Measurements from ENCODE around the gene SLC30A4.

The SLC30A4 gene

DNA sequence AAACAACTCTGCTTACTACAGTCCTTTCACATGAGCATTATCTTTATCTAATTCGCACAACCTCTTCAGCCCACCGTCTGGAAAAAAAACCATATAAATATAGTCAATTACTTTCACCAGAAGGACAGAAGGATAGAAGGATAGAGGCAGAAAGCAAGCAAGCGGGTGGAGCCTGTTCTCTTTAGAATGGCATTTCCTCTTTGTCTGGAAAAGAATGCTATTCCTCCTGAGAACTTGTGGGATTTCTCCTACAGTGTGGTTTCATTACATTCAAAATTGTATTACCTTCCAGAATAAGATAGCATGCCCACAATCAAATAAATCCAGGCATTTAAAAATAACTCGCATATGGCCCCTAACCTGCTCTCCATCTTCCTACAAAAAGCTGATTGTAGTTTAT, 23.1 kb downstream of the SLC30A4 start:
- DNase-seq: no peak

DNA sequence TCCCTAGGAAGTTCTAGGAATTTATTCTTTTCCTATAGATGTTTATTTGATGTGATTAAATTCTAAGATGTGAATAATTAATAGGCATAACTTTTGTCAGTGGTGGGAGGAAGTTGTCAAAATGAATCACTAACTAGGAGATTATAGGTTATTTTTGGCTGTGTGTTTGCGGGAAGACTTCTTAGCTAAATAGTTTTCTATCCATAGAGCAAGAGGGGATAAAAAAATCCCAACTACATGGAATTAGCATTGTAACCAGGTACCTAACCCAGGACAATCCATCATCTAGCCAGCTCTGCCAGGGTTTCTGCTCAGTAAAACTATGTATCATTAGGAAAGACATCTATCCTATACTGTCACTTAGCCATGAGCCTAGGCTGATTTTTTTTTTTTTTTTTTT, 23.9 kb downstream of the SLC30A4 start:
- DNase-seq: no peak

GRCh38 chr15:45497261-45497660, 25.3 kb downstream of the SLC30A4 start:
- DNase-seq: no peak

GRCh38 chr15:45496658-45497057, 25.9 kb downstream of the SLC30A4 start:
- no peak for DNase-seq

- no peak for DNase-seq
Observed at GRCh38 chr15:45495588-45495987, 27.0 kb downstream of the SLC30A4 start.

- DNase-seq: no peak
Observed at GRCh38 chr15:45489690-45490238, 32.8 kb downstream of the SLC30A4 start.

DNA sequence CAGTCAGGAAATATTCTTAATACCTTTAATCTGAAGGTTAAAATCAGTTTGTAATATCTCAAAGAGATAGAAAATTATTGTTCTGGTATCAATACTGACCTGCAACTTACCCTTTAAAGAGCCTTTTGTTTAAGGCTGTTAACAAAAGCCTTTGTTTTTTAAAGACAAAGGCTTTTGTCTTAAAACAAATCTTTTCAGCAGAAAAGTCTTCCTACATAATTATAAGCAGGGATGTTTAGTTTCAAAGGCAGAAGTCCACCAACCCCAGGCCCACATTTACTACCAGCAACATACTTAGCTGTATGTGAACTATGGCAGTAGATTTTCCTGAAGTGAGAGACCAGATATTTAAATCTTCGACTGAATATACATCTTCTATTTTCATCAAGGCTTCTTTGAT, 36.2 kb downstream of the SLC30A4 start:
- no peak for DNase-seq

GRCh38 chr15:45481135-45481534, 41.4 kb downstream of the SLC30A4 start:
- no peak for DNase-seq

DNA sequence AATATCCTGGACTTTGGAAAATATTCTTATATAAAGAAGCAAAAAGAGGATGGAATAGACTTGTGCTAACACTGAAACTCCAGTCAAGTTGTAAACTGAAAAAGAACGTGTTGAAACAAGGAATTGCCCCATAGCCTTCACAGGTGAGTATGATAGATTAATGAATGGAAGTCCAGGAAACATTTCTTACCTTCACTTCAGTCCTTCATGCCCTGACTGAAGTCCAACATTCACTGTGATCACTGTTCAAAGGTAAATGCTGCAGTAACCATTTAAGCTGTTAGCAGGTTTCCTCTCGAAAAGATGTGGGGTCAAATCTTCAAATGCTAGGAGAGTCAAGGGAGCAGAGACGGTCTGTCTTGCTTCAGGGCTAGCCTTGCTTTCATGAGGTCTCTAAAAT, 46.1 kb downstream of the SLC30A4 start:
- no peak for DNase-seq

DNA sequence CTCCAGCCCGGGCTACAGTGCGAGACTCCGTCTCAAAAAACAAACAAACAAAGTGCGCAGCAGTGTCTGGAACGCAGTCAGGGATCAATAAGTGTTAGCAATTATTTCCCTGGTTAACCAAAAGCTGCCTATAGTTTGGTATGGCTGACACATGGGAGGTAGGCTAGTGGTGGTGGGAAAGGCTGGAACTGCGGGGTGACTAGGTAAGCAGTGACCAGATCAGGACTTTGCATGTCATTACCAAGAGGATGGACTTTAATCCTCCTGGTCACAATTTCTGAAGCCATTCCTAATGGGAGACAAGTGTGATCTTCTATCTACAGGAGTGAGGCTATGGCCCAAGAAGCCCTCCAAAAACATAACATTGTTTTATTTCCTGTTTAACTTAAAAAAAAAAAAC, 47.8 kb downstream of the SLC30A4 start:
- no peak for DNase-seq

GRCh38 chr15:45473068-45473467, 49.5 kb downstream of the SLC30A4 start:
- no peak for DNase-seq

DNA sequence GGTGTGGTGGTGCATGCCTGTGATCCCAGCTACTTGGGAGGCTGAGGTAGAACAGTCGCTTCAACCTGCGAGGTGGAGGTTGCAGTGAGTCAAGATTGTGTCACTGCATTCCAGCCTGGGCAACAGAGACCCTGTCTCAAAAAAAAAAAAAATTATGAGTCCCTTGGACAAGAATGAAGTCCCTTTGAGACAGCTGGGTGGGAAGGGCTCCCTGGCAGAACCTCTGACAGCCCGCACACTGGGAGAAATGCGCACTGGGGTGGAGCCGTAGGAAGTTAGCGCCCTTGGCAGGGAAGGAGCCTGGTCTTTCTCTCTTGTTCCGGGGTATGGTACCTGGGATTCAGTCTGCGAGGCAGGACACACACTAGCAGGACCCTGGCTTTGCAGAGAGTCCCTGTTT, 51.4 kb downstream of the SLC30A4 start:
- no peak for DNase-seq

DNA sequence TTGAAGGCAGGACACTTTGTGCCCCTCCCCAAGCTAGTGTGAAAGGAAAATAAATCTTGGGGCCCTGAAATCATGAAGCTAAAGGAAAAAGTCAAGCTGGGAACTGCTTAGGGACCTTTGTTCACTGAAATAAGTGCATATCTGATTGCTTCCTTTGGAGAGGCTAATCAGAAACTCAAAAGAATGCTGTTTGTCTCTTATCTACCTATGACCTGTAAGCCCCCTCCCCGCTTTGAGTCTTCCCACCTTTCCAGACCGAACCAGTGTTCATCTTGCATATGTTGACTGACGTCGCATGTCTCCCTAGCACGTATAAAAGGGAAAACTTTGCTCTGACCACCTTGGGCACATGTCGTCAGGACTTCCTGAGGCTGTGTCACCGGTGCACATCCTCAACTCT, 53.1 kb downstream of the SLC30A4 start:
- no peak for DNase-seq

GRCh38 chr15:45469027-45469426, 53.5 kb downstream of the SLC30A4 start:
- no peak for DNase-seq

GRCh38 chr15:45468294-45468693, 54.3 kb downstream of the SLC30A4 start:
- DNase-seq: no peak

- no peak for DNase-seq
Observed at GRCh38 chr15:45458746-45459403, 63.7 kb downstream of the SLC30A4 start.

GRCh38 chr15:45457641-45458539, 64.7 kb downstream of the SLC30A4 start:
- DNase-seq: no peak

DNA sequence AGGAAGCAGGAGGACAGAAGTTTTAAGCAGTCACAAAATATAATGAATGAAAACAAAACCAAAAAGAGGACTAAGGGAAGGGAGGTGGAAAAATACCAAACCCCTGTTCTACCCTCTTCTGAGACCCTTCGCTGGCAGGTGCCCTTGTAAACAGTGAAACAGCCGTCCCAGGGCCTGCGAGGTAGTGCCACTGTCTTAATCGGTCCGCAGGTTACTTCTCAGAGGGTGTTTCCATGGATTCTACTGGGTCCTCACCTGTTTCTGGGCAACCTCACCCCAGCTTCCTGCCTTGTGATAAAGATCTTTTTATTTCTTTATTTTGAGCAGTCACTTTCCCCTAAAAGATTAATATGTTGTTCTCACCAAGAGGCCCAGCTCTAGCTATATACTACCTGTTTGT, 65.3 kb downstream of the SLC30A4 start:
- DNase-seq: no peak

DNA sequence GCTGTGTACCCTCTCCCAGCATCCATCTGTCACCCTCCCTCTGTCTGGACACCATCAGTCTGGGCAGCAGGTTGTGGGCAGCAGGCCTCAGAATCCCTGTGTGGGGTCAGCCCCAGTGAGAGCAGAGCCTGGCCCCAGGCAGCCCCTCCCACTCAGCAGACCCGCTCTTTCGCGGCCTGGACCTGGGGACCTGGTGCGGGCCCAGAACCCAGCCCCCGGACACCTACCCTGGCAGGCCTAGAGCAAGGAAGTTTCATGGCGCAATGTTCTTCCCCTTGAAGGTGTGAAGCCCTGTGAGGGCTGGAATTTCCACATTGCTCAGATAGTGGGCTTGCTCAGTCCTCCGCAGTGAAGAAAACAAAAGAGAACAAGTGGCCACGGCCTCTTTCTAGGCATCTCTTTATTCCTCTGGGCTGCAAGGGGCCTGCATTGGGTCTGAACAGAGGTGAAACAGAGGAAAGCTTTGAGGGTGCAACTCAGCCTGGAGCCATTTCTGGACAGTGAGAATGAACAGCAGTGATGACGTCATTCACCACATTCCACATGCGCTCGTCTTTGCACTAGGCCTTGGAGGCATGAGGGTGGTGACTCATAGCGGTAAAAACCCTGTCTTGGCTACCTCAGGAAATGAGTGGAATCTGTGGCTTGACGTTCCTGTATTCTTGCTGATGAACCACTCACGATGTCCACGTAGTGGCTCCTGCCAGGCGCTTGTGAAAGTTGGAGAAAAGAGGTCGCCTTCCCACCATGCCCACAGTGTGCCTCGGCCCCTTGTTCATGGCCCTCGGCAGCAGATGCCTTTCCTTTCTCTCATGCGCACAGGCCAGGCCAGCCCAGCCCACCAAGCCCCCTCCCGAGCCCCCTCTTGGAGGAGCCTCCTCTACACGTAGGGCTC, 66.1 kb downstream of the SLC30A4 start:
- DNase-seq: no peak

- DNase-seq: no peak
Observed at GRCh38 chr15:45454814-45455213, 67.7 kb downstream of the SLC30A4 start.

- no peak for DNase-seq
Observed at GRCh38 chr15:45451265-45451664, 71.3 kb downstream of the SLC30A4 start.

DNA sequence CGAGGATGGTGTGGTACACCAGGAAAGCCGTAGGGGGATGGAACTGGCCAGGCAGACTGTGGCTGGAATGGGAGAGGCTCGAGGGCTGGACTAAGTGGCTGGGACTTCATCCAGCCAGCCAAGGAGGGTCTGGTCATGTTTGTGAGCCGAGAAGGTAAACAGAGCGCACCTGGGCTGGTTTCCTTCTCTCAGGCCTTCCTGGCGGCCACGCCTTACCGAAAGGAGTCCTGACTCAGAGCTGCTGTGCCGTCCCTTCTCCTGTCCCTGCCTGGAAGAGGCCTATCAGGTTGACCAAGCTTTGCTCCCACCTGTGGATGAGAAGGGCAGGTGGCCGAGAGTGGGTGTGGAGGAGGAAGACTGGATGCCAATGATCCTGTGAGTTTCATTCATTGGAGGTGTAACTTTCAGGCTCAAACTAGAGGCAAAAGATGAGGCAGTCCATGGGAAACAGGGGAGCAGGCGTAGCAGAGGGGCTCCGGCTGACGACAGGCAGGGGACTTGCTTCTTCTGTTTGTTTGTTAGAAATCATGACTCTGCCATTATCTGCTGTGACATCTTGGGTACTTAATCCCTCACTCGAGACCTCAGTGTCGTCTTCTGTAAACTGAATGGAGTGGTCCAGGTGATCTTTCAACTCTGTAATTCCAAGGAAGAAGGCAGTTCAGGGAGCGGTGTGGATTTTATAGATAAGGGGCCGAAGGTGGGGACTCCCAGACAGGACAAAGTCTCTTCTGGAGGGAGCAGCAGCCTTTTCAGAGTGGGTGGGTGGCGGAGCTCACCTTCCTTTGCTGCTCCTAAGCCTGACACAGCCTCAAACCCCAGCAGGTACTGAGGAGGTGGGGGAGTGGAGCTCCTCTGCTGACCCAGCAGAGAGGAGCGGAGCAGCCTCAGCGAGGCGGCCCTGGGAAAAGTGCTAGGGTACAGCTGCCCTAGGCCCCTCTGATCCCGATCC, 72.4 kb downstream of the SLC30A4 start:
- no peak for DNase-seq

Measured in NCI-H510A (cell line).